GM18951 (cell line): ENCODE measurements around the gene CCHCR1.

Experiments used
- POLR2A ChIP-seq: IDR thresholded peaks from 4 replicates; pipeline ENCODE4 v1.6.1; 2011; ENCODE audit warnings: mild to moderate bottlenecking; ENCODE audit not compliant: insufficient read length, insufficient read depth; ENCODE audit errors: extremely low read depth
- in situ Hi-C: fragments of 300-500 bp; cut with MboI; formaldehyde crosslinking; loops from one replicate; pipeline ENCODE4 v1.12.0; 2022; ENCODE audit warnings: low sequenced_read_pairs, mixed read lengths, inconsistent platforms; ENCODE audit not compliant: unreplicated experiment

CCHCR1 gene

GRCh38 chr6:31125162-31125561, 32.4 kb downstream of the CCHCR1 start:
- no peak for TF ChIP-seq POLR2A
- in situ Hi-C loops = no loop called here

- in situ Hi-C loops = no loop called here
- no peak for TF ChIP-seq POLR2A
These were observed 34.6 kb downstream of the CCHCR1 start for GRCh38 chr6:31122791-31123706.

GRCh38 chr6:31121131-31121790, 36.3 kb downstream of the CCHCR1 start:
- no peak for TF ChIP-seq POLR2A
- in situ Hi-C loops = no loop called here

GRCh38 chr6:31120151-31120915, 37.3 kb downstream of the CCHCR1 start, which contains the start of gene CDSN:
Gene CDSN, minus strand, starts transcription at chr6:31120446. Its CDS starts 27 bp downstream, at chr6:31120419.
- in situ Hi-C loops = no loop called here
- no peak for TF ChIP-seq POLR2A

- in situ Hi-C loops = no loop called here
These were observed 39.4 kb downstream of the CCHCR1 start for GRCh38 chr6:31118178-31118577.

GRCh38 chr6:31116661-31117385, 40.8 kb downstream of the CCHCR1 start:
- in situ Hi-C loops = no loop called here
- TF ChIP-seq POLR2A = no peak

More at GRCh38 chr6:31118178-31118577, 39.4 kb downstream of the CCHCR1 start:
- TF ChIP-seq POLR2A = no peak

GRCh38 chr6:31115941-31116560, 41.6 kb downstream of the CCHCR1 start:
- in situ Hi-C loops = no loop called here
- no peak for TF ChIP-seq POLR2A

- in situ Hi-C loops = no loop called here
- TF ChIP-seq POLR2A = no peak
These were observed 42.4 kb downstream of the CCHCR1 start for GRCh38 chr6:31114970-31115849.

- TF ChIP-seq POLR2A = no peak
- in situ Hi-C loops = no loop called here
These were observed 43.1 kb downstream of the CCHCR1 start, which contains the start of gene PSORS1C1 for GRCh38 chr6:31114541-31114878. Gene PSORS1C1, plus strand, starts transcription at chr6:31114800. Its CDS starts 14,833 bp downstream, at chr6:31129633.

GRCh38 chr6:31113861-31114540, 43.6 kb downstream of the CCHCR1 start:
- in situ Hi-C loops = no loop called here
- TF ChIP-seq POLR2A = no peak

GRCh38 chr6:31112478-31112877, 45.1 kb downstream of the CCHCR1 start, which contains the start of gene C6orf15:
Gene C6orf15, minus strand, starts transcription at chr6:31112575. Its CDS starts 20 bp downstream, at chr6:31112555.
- TF ChIP-seq POLR2A = no peak
- in situ Hi-C loops = no loop called here
